Type B pancreatic cell (in vitro differentiated cells): ENCODE results near the gene F8A3. TPM values are rescaled to one million over a fixed set of nuclear protein-coding genes. Genes with fewer than 3 reads are reported as not detected.

ENCODE experiments used
- DNase-seq: peaks from one replicate; pipeline ENCODE4 v3.0.0; 2021; ENCODE audit warnings: mixed read lengths; ENCODE audit not compliant: unreplicated experiment; ENCODE audit errors: extremely low spot score
- H3K27ac Mint-ChIP-seq: 2 replicates; pipeline ENCODE4 v1.8.0; 2021; ENCODE audit warnings: mild to moderate bottlenecking, mixed read lengths
- H3K27me3 Mint-ChIP-seq: 2 replicates; pipeline ENCODE4 v1.8.0; 2021; ENCODE audit warnings: mixed read lengths
- H3K36me3 Mint-ChIP-seq: 2 replicates; pipeline ENCODE4 v1.8.0; 2021; ENCODE audit warnings: mixed read lengths
- H3K4me1 Mint-ChIP-seq: one replicate; pipeline ENCODE4 v1.8.0; 2021; ENCODE audit warnings: mixed read lengths; ENCODE audit not compliant: unreplicated experiment
- H3K4me3 Mint-ChIP-seq: 2 replicates; pipeline ENCODE4 v1.8.0; 2021; ENCODE audit warnings: mild to moderate bottlenecking, mixed read lengths
- H3K9me3 Mint-ChIP-seq: 2 replicates; pipeline ENCODE4 v1.8.0; 2021; ENCODE audit warnings: mixed read lengths
- CTCF ChIP-seq: fragments of 200-600 bp; sonication (generic); conservative IDR thresholded peaks from 2 replicates; pipeline ENCODE4 v1.5.0; 2021; ENCODE audit warnings: antibody characterized with exemption, mild to moderate bottlenecking
- microRNA-seq: library from miRNA; unstranded; fragments of <30 nt; microRNA quantifications from one replicate; pipeline ENCODE4, GENCODE V29; 2020
- total RNA-seq: library from RNA; stranded (reverse); gene quantifications from 2 replicates; pipeline ENCODE4 v1.2.1, GENCODE V29; 2021; ENCODE audit warnings: low replicate concordance

The F8A3 gene
- total RNA-seq, 1 donor from 2014 or later, result 4.0 TPM

GRCh38 chrX:155435744-155436112, 22.7 kb downstream of the F8A3 start:
- no peak overlapping the region for H3K27ac Mint-ChIP-seq
- no peak for DNase-seq
- no peaks in the 10 kb centered on the region for H3K27me3 Mint-ChIP-seq
- peaks cover 7% of the 10 kb centered on the region for H3K9me3 Mint-ChIP-seq
- no peak overlapping the region for H3K4me3 Mint-ChIP-seq
- no peak for TF ChIP-seq CTCF
- no peaks in the 10 kb centered on the region for H3K36me3 Mint-ChIP-seq
- H3K4me1 Mint-ChIP-seq, result no peaks in the 10 kb centered on the region

- Mint-ChIP-seq H3K4me3 (no peak overlapping the region), H3K27me3 (no peaks in the 10 kb centered on the region), H3K36me3 (no peaks in the 10 kb centered on the region), H3K4me1 (no peaks in the 10 kb centered on the region), H3K27ac (no peak overlapping the region), H3K9me3 (peaks cover 7% of the 10 kb centered on the region)
- DNase-seq, result no peak
- no peak for TF ChIP-seq CTCF
Observed at GRCh38 chrX:155434906-155435743, 23.3 kb downstream of the F8A3 start.

- Mint-ChIP-seq H3K27me3 (no peaks in the 10 kb centered on the region), H3K4me1 (no peaks in the 10 kb centered on the region), H3K4me3 (no peak overlapping the region), H3K27ac (no peak overlapping the region), H3K36me3 (no peaks in the 10 kb centered on the region), H3K9me3 (no peaks in the 10 kb centered on the region)
- DNase-seq, result no peak
- TF ChIP-seq CTCF, result no peak
Observed at GRCh38 chrX:155417769-155418168, 40.7 kb downstream of the F8A3 start.

Small RNA genes within 50 kb of the gene (microRNA-seq; reads per million reads assigned to microRNA genes)
- not detected for gene MIR1184-3

Other genes starting within 250 kb of the F8A3 start
- gene VBP1, start 242.2 kb downstream of the F8A3 start, total RNA-seq, result 37.8 and 52.3 TPM in 2 replicates
- 2.5 and 4.0 TPM in 2 replicates for gene RAB39B, start 194.1 kb downstream of the F8A3 start, total RNA-seq
- gene CLIC2, start 124.0 kb downstream of the F8A3 start, total RNA-seq, result 0.43 and 1.3 TPM in 2 replicates
- not detected in 2 replicates for gene F8A2, start 76.5 kb downstream of the F8A3 start, total RNA-seq
- gene SPRY3, start 154.0 kb upstream of the F8A3 start, total RNA-seq, result 0.55 and 0.94 TPM in 2 replicates
- gene TMLHE, start 154.3 kb upstream of the F8A3 start, total RNA-seq, result 15.1 and 18.5 TPM in 2 replicates